Diencephalon (tissue), 1 donor: ENCODE measurements around the gene TAF1A. TPM values are rescaled to one million over a fixed set of nuclear protein-coding genes. Genes with fewer than 3 reads are reported as not detected.

Experiments
- total RNA-seq: library from RNA; depleted of rRNA; stranded (reverse); fragments of >200 nt; gene quantifications from one replicate; pipeline ENCODE4 v1.2.3, GENCODE V29; 2014

Gene TAF1A
- total RNA-seq, result 15.9 TPM

DNA sequence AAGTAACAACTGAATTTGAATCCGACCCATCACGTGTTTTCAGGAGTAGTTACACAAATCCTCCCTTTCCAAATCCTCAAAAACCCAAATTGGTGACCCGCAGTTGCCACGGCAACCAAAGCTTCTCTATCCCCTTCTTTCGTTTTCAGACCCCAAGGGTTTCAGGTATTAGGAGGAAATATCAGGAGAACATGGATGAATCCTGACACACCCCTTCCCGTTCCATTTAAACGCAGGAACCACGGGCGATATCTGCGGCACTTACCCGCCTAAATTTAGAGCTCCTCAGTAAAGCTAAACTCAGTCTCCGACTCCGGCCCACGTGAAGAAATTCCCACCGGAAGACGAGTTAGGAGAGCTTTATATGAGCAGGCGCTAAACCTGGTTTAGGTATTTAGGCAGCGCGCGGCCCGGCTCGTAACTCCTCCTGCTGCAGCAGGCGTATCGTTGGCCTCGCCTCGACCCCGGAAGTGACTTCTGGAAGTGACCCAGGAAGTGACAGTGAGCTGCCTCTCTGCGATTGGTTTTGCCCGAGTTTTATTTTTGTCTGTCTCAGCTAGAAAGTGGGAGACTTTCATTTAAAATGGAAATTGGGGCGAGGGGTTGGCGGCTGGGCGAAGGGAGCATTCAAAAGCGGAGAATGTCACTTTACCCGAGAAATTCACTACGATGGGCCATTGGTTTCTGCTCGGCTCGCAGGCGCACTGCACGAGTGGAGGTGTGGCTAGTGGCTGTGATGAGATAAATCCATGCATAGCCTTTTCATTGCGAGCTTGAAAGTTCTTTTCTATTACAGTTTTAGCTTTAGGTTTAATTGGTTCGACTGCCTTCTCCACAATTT is at the start of gene TAF1A:
Gene TAF1A (minus strand): TSS at position 472 of the 841 bp plus-strand sequence.

GRCh38 chr1:222618001-222618879 is 28.5 kb upstream of the TAF1A start, which contains the start of gene MIA3:
Gene MIA3, plus strand, starts transcription at chr1:222618097. Its CDS starts 14 bp downstream, at chr1:222618111.

DNA sequence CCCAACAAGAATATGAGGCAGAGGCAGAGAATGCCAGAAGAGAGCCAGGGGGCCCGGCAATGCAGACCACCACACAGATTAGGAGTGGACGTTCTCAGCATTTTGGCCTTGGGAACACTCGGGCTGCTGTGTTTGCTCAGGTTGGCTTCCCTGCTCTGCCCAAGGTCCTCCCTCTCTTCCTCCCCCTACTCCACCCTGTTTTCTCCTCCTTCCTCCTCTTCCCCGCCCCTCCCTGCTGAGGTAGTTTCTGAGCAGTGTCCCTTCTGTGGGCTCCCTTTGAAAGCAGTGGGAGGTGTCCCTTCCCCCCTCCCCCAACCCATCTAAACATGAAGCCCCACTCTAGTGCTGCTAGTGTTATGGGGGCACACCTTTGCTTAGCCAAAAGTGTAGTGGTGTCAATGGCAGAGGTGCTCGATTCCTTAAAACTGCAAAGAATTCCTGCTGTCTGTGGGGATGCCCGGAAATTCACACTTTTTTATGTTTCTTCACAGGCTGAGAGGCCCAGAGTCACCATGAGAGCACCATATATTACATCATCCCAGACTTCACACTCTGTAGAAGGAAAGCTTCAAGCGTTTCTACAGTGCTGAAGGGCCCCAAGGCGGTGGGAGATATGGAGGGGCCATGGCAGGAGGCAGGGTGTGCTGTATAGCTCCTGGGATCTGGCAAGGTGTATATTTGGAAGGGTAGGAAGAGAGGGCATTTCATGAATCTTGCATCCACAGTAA is 41.6 kb downstream of the TAF1A start, which contains the start of gene HHIPL2:
Gene HHIPL2 (minus strand): TSS at position 161 of the 728 bp plus-strand sequence. CDS start 60 bp downstream, at position 101.

Other genes starting within 250 kb of the TAF1A start
- 0.23 TPM for gene HHIPL2, start 41.8 kb downstream of the TAF1A start, total RNA-seq
- 57.4 TPM for gene MIA3, start 28.2 kb upstream of the TAF1A start, total RNA-seq
- gene AIDA, start 122.6 kb upstream of the TAF1A start, total RNA-seq, result 50.3 TPM
- gene BROX, start 122.6 kb upstream of the TAF1A start, total RNA-seq, result 56.3 TPM
- gene FAM177B, start 147.3 kb upstream of the TAF1A start, total RNA-seq, result 0.23 TPM
- 8.5 TPM for gene DISP1, start 225.1 kb upstream of the TAF1A start, total RNA-seq